GM18909 (cell line): ENCODE results near the gene APEH.

Experiments
- ATAC-seq: cut with Tn5 transposase; IDR thresholded peaks from one replicate; pipeline ENCODE4 v1.9.1; 2021; ENCODE audit warnings: mild to moderate bottlenecking; ENCODE audit not compliant: unreplicated experiment, poor library complexity

The APEH gene

GRCh38 chr3:49650177-49650576 lies 24.0 kb upstream of the APEH start:
- ATAC-seq: no peak

- no peak for ATAC-seq
Observed at GRCh38 chr3:49650637-49651036, 23.5 kb upstream of the APEH start.

DNA sequence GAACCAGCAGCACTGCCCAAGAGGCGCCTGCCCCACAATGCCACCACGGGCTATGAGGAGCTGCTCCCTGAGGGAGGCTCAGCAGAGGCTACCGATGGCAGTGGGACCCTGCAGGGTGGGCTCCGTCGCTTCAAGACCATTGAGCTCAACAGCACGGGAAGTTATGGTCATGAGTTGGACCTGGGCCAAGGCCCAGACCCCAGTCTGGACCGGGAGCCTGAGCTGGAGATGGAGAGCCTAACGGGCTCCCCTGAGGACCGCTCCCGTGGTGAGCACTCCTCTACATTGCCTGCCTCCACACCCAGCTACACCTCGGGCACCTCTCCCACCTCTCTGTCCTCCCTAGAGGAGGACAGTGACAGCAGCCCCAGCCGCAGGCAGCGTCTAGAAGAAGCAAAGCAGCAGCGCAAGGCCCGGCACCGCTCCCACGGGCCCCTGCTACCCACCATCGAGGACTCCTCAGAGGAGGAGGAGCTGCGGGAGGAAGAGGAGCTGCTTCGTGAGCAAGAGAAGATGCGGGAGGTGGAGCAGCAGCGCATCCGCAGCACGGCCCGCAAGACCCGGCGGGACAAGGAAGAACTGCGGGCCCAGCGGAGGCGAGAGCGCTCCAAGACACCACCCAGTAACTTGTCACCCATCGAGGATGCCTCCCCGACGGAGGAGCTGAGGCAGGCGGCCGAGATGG lies 21.8 kb upstream of the APEH start:
- ATAC-seq: no peak

GRCh38 chr3:49652903-49653415 lies 21.2 kb upstream of the APEH start:
- ATAC-seq: no peak

GRCh38 chr3:49653621-49654020 lies 20.5 kb upstream of the APEH start:
- no peak for ATAC-seq

GRCh38 chr3:49654176-49654825 lies 19.9 kb upstream of the APEH start:
- ATAC-seq: no peak

- no peak for ATAC-seq
Observed at GRCh38 chr3:49654955-49655556, 19.1 kb upstream of the APEH start.

DNA sequence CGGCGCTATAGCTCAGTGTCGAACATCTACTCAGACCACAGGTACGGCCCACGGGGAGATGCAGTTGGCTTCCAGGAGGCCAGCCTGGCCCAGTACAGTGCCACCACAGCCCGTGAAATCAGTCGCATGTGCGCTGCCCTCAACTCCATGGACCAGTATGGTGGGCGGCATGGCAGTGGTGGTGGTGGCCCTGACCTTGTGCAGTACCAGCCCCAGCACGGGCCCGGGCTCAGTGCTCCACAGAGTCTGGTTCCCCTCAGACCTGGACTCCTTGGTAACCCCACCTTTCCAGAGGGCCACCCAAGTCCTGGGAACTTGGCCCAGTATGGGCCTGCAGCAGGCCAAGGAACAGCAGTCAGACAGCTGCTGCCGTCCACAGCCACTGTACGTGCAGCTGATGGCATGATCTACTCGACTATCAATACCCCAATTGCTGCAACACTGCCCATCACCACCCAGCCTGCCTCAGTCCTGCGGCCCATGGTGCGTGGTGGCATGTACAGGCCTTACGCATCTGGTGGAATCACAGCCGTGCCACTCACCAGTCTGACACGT lies 18.3 kb upstream of the APEH start:
- ATAC-seq: no peak

- no peak for ATAC-seq
Observed at GRCh38 chr3:49656541-49657112, 17.5 kb upstream of the APEH start.

GRCh38 chr3:49657208-49657915 lies 16.8 kb upstream of the APEH start:
- ATAC-seq: no peak

GRCh38 chr3:49658711-49659110 lies 15.4 kb upstream of the APEH start:
- ATAC-seq: no peak

- no peak for ATAC-seq
Observed at GRCh38 chr3:49659756-49660155, 14.4 kb upstream of the APEH start.

GRCh38 chr3:49661281-49661680 lies 12.9 kb upstream of the APEH start:
- no peak for ATAC-seq

DNA sequence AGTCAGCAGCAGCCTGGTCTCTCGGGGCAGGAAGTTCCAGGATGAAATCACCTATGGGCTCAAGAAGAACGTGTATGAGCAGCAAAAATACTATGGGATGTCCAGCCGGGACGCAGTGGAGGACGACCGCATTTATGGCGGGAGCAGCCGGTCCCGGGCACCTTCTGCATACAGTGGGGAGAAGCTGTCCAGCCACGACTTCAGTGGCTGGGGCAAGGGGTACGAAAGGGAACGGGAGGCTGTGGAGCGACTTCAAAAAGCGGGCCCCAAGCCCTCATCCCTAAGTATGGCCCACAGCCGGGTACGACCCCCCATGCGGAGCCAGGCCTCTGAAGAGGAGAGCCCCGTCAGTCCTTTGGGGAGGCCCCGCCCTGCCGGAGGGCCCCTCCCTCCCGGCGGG lies 12.1 kb upstream of the APEH start:
- ATAC-seq: no peak

DNA sequence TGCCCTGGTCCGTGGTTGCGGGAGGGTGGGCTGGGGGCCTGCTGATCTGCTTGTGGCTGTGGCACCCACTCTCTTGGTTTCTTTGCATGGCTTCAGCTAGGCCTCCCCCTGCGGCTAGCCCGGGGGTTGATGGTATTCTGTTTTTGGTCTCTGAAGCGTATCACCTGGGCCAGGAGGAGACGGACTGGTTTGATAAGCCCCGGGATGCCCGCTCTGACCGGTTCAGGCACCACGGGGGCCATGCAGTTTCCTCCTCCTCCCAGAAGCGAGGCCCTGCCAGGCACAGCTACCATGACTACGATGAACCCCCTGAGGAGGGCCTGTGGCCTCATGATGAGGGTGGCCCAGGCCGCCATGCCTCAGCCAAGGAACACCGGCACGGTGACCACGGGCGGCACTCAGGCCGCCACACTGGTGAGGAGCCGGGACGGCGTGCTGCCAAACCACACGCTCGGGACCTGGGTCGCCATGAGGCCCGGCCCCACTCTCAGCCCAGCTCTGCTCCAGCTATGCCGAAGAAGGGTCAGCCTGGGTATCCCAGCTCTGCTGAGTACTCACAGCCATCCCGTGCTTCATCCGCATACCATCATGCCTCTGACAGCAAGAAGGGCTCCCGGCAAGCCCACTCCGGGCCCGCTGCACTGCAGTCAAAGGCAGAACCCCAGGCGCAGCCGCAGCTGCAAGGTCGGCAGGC lies 11.3 kb upstream of the APEH start:
- ATAC-seq: no peak

- ATAC-seq: no peak
Observed at GRCh38 chr3:49663831-49664230, 10.3 kb upstream of the APEH start.

- no peak for ATAC-seq
Observed at GRCh38 chr3:49664300-49664699, 9.9 kb upstream of the APEH start.

- no peak for ATAC-seq
Observed at GRCh38 chr3:49665822-49666519, 8.2 kb upstream of the APEH start.

- no peak for ATAC-seq
Observed at GRCh38 chr3:49666592-49666991, 7.6 kb upstream of the APEH start.
